SH-SY5Y (cell line): Measurements from ENCODE around the gene ICAM2.

Experiments used
- GATA2 ChIP-seq: IDR thresholded peaks from 2 replicates; pipeline ENCODE4 v1.6.1; 2011; ENCODE audit warnings: mild to moderate bottlenecking, low read depth, low read length
- GATA3 ChIP-seq: IDR thresholded peaks from 2 replicates; pipeline ENCODE4 v1.6.1; 2011; ENCODE audit warnings: low read depth, mild to moderate bottlenecking, low read length, moderate library complexity

ICAM2 gene

DNA sequence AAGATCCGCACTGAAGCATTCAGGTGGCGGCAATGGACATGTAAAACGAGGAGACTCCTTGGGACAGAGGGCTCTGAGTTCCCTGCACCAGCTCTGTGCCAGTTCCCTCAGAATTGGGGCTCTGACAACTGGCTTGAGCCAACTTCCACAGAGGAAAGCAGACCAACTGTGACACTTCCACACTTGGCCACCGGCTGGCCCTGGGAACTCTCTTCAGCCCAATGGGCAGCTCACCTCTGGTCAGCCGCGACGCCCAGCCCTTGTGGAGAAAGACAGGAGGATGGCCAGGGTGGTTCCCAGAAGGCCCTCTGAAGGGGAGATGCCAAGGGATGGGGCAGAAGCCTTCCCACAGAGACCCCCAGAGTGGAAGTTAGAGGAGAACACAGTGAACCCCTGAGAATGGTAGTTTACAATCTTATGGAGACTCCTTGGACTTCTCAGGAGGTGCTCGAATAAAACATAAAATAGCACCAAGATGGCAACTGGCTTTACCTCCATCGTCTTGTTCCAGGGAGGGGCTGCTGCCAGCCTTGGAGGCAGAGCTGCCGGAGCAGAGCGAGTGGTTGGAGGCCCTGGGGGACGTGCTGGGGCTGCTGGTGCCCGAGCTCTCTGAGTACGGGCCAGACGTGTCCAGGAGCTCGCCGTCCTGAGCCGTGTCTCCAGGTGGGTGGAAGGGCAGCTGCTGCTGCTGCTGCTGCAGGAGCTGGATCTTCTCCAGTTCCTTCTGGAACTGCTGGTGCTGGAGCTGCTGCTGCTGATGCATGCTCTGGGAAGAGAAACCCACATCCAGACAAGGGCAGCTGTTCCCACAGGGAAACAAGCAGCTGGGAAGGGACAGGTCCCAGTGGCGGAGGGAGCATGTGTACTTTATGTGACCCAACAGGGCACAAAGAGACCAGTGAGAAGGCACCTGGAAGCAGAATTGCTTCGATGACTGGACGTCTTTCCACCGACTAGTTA lies 35.0 kb upstream of the ICAM2 start:
- no peak for TF ChIP-seq GATA2
- TF ChIP-seq GATA3: no peak

DNA sequence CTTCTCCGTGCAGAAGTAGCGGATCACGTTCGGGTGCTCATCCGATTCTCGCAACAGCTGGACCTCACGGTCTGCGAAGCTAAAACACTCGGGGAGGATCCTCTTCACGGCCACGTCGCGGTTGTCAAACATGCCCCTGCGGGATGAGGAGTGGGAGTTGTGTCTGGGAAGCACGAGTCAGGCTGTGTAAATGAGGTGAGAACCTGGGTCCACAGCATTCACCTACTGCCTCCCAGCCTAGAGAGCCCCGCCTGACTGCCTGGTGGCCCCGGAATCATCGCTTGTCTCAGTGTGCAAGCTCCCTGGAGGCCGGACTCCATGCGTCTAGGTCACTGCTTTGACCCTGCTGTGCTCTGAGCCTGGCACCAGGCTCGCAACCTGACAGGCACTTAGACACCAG lies 33.9 kb upstream of the ICAM2 start:
- TF ChIP-seq GATA2: no peak
- TF ChIP-seq GATA3: no peak

GRCh38 chr17:64053101-64053500 lies 32.7 kb upstream of the ICAM2 start:
- TF ChIP-seq GATA3 (no peak), GATA2 (no peak)

DNA sequence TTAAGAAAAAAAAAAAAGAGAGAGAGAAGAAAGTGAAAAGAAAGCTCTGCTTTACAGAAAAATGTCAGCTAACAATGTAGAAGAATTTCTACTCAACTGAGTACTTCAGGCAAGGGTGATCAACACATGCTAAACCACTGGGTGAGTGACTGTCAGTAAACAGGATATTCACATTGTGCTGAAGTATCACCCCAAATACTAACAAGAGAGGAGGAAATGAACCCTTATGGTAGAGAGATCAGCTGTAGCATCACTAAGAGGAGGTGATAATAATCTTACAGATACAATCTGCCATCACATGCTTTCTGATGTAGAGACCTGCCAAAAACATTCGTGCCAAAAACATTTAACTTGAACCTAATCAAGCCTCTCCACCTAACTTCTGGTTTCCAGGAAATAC lies 30.7 kb upstream of the ICAM2 start:
- TF ChIP-seq GATA3: no peak
- TF ChIP-seq GATA2: no peak

DNA sequence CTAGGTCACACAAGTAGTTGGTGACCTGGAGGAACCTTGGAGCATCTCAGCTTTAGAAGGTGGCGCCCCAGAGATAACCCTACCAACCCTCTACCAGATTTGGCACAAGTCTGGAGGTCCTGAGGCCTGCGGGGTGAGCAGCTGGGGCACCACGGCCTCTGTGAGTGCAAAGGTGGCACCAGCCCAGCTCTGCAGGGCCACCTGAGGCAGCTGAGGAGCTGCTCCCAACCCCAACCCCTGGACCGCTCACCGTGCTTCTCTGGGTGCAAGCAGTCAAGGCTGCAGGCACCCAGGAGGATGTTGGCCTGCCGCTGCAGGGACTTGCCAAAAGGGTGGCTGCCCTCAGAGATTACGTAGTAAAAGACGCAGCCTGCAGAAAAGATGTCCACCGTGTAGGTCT lies 28.4 kb upstream of the ICAM2 start:
- TF ChIP-seq GATA2 (no peak), GATA3 (no peak)

DNA sequence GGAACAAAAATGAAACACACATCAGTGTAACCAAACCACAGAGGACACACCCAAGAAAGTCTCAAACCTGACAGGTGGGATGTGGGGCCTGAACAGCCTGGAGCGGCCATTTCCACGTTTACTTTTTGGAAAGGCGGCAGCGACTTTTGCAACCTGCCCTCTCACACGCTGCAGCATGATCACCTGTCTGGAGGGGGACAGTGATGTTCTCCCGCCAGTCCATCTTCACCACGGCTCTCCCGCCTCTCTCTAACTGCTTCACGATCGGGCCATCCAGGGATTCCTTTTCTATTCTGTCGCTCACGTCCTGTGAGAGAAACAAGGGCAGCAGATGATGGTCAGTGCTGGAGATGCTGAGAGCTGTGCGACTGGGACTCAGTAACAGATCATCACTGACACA lies 24.7 kb upstream of the ICAM2 start:
- no peak for TF ChIP-seq GATA2
- TF ChIP-seq GATA3: no peak

DNA sequence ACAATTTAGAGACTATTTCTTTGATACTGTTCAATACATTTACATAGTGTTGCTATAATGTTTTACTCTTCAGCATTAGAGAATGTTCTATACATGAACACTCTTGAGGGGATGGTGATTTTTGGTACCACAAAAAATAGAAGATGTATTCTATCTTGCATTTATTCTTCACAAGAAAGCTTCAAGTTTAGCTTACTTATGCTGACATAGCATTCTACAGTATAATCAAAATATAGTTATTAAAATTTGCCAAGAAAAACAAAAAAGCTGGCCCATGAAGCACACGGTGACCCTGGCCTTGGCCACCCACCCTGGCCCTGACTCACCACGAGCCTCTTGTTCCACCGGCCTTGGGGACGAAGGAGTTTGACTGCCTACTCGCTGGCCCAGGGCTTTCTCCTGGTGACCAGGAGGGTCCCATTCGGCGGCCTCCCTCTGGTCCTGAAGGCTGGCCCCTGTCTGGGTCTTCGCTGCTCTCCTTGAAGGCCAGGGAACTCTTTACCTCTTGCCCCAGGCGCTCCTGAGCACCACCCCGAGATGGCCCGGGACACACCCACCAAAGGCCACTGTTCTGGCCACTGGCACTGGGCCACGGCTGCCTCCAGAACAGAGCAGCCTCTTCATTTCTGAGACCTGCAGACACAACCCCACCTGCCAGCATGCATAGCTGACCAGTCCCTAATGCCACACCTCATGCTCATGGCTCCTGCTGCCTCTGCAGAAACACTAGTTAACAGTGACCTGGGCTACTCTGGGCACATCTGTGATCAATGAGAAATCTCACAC lies 22.5 kb upstream of the ICAM2 start:
- TF ChIP-seq GATA3 (no peak), GATA2 (no peak)

GRCh38 chr17:64041912-64042311 lies 21.5 kb upstream of the ICAM2 start:
- no peak for TF ChIP-seq GATA2
- TF ChIP-seq GATA3: no peak

- TF ChIP-seq GATA3: no peak
- no peak for TF ChIP-seq GATA2
Measured at GRCh38 chr17:64040206-64040605, 19.8 kb upstream of the ICAM2 start.

GRCh38 chr17:64039106-64039400 lies 18.6 kb upstream of the ICAM2 start:
- no peak for TF ChIP-seq GATA3
- TF ChIP-seq GATA2: no peak

- no peak for TF ChIP-seq GATA3
- no peak for TF ChIP-seq GATA2
Measured at GRCh38 chr17:64038331-64039105, 18.1 kb upstream of the ICAM2 start.

- TF ChIP-seq GATA2: no peak
- no peak for TF ChIP-seq GATA3
Measured at GRCh38 chr17:64037802-64038201, 17.4 kb upstream of the ICAM2 start.

- TF ChIP-seq GATA3: no peak
- no peak for TF ChIP-seq GATA2
Measured at GRCh38 chr17:64037180-64037579, 16.7 kb upstream of the ICAM2 start.

DNA sequence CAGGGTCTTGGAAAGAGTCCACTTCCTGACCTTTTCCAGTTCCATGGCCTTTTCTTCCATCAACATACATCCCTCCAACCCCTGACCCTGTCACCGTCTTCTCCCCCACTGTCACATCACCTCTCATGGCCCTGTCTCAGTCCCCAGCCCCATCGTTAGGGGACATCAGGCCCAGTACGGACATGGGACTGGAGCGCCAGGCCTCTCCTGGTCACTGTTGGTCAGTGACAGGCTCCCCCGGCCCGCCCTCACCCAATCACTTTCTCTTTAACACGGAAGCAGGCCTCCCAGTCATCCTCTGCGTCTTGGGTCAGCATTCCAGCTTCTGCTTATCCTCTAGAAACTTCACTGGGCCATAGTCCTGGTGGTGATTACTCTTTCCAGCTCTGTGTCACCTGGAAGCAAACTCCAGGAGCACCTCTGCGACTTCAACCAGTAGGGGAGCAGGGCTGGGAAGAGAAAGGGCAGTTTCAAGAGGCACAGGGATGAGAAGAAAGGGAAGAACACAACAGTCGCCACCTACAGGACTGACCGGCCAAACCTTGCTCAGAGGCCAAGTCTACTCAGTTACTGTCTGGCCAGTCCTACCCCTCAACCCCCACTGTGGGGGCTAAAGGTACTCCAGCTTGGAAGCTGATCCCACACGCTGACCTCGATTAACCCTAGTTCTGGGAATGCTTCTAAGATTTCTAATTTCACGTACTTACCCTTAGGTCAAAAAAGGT lies 15.9 kb upstream of the ICAM2 start:
- no peak for TF ChIP-seq GATA2
- no peak for TF ChIP-seq GATA3

DNA sequence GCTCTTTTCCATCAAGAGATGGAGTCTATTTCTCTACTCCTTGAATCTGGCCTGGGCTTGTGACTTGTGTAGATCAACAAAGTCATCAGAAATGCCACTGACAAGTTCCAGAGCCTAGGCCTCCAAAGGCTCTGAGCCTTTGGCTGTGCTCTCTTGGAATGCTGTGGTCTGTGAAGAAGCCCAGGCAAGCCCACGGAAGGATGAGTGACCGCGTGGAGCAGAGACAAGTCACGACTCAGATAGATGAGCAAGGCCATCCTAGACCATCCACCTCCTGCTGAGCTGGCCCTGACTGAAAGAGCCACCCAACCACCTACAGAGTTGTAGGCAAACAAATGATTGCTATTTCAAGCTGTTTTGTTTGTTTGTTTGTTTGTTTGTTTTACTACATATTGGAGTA lies 11.6 kb upstream of the ICAM2 start:
- TF ChIP-seq GATA2: no peak
- no peak for TF ChIP-seq GATA3
